BE2C (cell line): Measurements from ENCODE around the gene TNP1.

Experiments used
- DNase-seq: peaks from one replicate; pipeline ENCODE4 v3.0.0-alpha.2; 2020
- H3K27me3 ChIP-seq: fragments of 250-450 bp; sonication (Bioruptor Pico); 2 replicates; pipeline ENCODE4 v1.5.1; 2020; ENCODE audit warnings: mild to moderate bottlenecking
- H3K36me3 ChIP-seq: fragments of 250-450 bp; sonication (Bioruptor Pico); 2 replicates; pipeline ENCODE4 v1.5.1; 2020; ENCODE audit warnings: mild to moderate bottlenecking
- H3K4me1 ChIP-seq: fragments of 250-450 bp; sonication (Bioruptor Pico); 2 replicates; pipeline ENCODE4 v1.5.1; 2020
- H3K4me3 ChIP-seq: 2 replicates; pipeline ENCODE4 v1.5.1; 2011; ENCODE audit warnings: low read depth, low read length
- H3K9me3 ChIP-seq: fragments of 250-450 bp; sonication (Bioruptor Pico); 2 replicates; pipeline ENCODE4 v1.5.1; 2020
- CTCF ChIP-seq: IDR thresholded peaks from 2 replicates; pipeline ENCODE4 v1.5.1; 2012; ENCODE audit warnings: mild to moderate bottlenecking, low read depth, low read length

Gene TNP1

DNA sequence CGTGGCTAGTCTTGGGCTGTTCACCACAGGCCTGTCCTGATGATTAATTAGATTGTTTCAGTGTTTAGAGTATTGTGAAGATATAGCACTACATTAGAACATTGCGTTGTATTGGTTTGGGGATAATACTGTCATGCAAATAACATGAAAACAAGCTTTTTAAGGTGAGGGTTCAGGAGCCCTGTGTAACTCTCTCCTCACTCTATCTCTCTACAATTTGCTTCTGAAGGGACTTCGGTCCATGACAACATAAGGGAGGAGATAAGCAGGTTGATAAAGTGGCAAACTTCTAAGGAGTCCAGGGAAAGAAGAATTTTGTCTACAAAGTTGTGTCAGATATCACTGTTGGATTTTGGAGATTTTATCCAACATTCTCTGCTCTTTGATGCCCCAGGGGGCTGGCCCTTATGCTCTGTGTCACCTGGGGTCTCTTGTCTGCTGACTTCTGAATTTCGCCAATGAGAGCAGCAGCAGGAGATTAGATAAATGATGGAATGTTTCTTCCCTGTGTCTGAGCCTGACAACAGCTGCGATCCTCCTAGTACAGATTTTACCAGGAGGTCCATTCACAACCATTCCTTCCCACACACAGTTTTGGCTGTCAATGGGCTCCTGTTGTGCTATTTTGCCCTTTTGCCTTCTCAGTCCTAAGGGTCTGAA, 3.3 kb downstream of the TNP1 start:
- no peaks in the 10 kb centered on the region for H3K27me3 ChIP-seq
- H3K36me3 ChIP-seq, result no peaks in the 10 kb centered on the region
- peaks cover 3% of the 10 kb centered on the region; the same call in 1 of the 2 replicates for H3K4me1 ChIP-seq
- H3K4me3 ChIP-seq, result no peak overlapping the region
- no peak for DNase-seq
- no peaks in the 10 kb centered on the region for H3K9me3 ChIP-seq
- TF ChIP-seq CTCF, result no peak

DNA sequence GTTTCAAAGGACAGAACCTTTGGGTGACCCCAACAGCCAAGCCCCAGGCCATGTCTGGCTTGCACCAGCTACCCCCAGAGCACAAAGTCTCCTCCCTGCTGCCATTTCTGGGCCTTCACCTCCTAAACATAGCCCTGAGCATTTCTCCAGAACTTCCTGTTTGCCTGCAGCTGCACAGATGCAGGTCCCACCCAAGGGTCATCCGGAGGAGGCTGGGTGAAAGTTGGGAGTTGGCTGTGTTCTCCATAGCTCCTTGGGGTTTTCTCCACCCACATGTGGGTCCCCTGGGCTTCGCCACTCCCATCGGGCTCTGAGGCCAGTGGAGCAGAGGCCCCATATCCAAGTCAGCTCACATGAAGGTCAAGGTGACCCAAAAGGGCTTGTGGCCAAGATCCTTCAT, 4.3 kb downstream of the TNP1 start:
- H3K4me1 ChIP-seq, result peaks cover 6% of the 10 kb centered on the region
- H3K9me3 ChIP-seq, result no peaks in the 10 kb centered on the region
- H3K27me3 ChIP-seq, result no peaks in the 10 kb centered on the region
- no peaks in the 10 kb centered on the region for H3K36me3 ChIP-seq
- no peak for DNase-seq
- TF ChIP-seq CTCF, result no peak
- H3K4me3 ChIP-seq, result no peak overlapping the region

DNA sequence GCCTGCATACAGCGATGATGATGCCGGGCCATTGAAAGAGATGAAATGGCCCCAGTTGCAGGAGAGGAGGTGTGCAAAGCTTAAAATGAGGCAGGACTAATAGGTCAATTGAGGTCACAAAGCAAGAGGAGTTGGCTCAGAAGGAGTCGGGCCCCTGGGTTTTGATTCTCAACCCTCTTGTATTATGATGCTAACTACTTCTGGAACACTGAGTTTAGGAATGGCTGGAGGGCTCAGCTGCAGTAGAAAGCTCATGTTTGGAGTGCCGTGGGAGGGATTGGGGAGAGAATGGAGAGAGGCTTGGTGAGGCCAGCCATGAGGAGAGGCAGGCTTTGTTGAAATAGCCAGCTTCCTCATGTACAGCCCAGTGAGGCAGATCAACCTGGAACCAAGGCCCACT, 4.8 kb downstream of the TNP1 start:
- TF ChIP-seq CTCF, result no peak
- H3K4me1 ChIP-seq, result peaks cover 12% of the 10 kb centered on the region
- no peaks in the 10 kb centered on the region for H3K9me3 ChIP-seq
- H3K27me3 ChIP-seq, result no peaks in the 10 kb centered on the region
- DNase-seq, result no peak
- no peaks in the 10 kb centered on the region for H3K36me3 ChIP-seq
- no peak overlapping the region for H3K4me3 ChIP-seq

DNA sequence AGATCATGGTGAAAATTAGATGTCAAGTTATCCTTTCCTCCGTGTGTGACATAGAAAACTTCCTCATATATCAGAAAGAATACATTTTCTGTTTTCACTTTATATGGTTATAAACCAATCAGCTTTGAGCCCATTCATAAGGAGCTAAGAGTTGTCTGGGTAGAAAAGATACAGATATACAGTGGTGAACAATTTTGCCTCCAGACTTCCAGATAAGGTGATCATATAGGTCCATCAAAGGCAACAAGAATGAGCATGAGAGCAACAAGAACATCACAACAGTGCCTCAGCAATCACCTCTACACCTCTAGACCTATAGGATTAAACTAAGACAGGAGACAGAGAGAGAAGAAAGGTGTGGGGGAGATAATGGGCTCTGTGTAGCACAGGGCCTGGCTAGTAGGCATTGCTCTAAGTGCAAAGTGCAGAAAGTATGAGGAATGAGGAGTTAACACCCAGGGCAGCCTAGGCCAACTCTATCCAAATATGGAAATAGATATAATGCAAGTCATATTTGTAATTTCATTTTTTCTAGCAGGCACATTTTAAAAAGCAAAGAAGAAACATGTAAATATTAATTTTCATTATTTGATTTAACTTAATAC, 8.3 kb downstream of the TNP1 start:
- Histone ChIP-seq H3K27me3 (no peaks in the 10 kb centered on the region), H3K4me3 (no peak overlapping the region), H3K36me3 (no peaks in the 10 kb centered on the region), H3K9me3 (no peaks in the 10 kb centered on the region), H3K4me1 (peaks cover 12% of the 10 kb centered on the region)
- DNase-seq, result no peak
- TF ChIP-seq CTCF, result no peak

DNA sequence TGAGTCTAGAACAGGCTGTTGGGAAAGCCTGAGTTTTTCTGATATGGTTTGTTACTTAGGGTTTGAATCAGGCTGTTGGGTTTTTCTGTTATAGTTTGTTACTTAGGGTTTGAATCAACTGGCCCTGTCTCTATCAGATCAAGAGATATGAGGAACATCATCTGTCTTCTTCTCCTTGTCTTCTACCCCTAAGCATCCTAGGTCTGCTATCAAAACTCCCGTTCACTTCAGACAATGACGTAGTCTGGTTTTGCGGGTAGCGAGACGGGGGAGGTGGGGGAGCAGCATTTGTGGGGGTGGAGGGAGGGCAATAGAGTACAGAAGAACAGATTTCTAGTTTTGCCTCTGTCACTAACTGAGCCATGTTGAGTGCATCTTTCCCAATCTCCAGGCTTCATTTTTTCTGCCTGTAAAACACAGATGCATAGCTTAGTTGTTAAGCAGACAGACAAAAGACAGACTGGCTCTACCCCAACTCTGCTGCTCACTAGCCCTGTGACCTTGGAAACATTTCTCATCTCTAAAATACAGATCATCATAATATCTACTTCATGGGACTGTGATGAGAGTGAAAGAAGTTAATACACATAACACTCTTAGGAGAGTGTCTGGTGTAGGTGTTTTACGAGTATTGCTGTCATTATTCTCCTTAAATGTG, 9.1 kb downstream of the TNP1 start:
- no peak overlapping the region for H3K4me3 ChIP-seq
- peaks cover 12% of the 10 kb centered on the region for H3K4me1 ChIP-seq
- TF ChIP-seq CTCF, result no peak
- no peaks in the 10 kb centered on the region for H3K9me3 ChIP-seq
- H3K36me3 ChIP-seq, result no peaks in the 10 kb centered on the region
- H3K27me3 ChIP-seq, result no peaks in the 10 kb centered on the region
- no peak for DNase-seq

DNA sequence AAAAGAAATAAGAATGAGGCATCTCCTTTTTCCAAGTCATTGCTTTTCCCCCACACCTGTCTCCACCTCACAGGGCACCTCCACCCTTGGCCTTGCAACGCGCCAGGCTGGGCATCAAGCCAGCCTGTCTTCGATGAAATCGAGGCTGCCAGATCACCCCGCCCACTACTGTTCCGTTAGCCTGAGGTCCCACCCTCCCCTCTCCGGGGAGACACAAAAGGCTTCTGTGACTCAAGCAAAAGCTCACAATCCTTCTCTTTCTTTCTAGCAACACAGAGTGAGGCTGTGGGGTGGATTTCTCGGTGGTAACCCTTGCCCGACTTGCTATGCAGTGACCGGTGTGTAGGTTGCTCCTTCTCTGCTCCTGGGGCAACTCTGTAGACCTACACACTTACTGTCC, 9.9 kb downstream of the TNP1 start:
- peak; percentile 67 for DNase-seq
- no peak for TF ChIP-seq CTCF

More for the DNA sequence above, 9.9 kb downstream of the TNP1 start:
- Histone ChIP-seq H3K27me3 (no peaks in the 10 kb centered on the region), H3K9me3 (no peaks in the 10 kb centered on the region), H3K4me1 (peaks cover 12% of the 10 kb centered on the region), H3K36me3 (no peaks in the 10 kb centered on the region), H3K4me3 (no peak overlapping the region)
